GM19463 (cell line): Measurements from ENCODE around the gene PCYOX1L.

Experiments used
- ATAC-seq: cut with Tn5 transposase; IDR thresholded peaks from one replicate; pipeline ENCODE4 v1.9.1; 2021; ENCODE audit warnings: mild to moderate bottlenecking, moderate library complexity; ENCODE audit not compliant: unreplicated experiment

The PCYOX1L gene

DNA sequence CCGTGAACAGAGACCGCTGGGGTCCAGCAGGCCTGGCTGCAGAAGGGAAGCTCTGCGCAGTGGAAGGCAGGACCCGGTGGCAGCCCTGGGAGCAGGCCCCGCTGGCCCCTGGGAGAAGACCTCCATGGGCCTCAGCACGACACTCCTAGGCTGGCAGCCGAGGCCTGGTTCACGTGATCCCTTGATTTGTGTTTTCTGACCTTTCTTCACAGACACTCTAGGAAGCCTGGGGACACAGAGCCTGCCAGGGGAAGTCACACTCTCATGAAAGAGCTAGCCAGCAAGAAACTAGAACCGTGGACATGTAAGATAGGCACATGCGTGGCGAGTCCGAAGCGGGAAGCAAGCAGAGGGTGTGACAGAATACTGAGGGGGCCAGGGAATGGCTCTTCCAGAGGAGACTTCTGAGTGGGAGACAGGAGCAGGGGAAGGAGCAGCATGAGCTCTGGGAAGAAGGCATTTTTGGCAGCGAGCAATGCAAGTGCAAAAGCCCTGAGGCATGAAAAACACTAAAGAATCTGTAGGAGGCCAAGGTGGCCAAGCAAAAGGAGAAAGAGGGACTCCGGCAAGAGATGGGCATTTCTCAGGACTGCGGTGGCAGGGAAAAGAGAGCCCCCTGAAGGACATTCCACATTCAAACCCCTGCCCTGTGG is 47.8 kb downstream of the PCYOX1L start:
- ATAC-seq = no peak

GRCh38 chr5:149406203-149406978 is 48.5 kb downstream of the PCYOX1L start:
- ATAC-seq = no peak

GRCh38 chr5:149406979-149407306 is 49.1 kb downstream of the PCYOX1L start:
- no peak for ATAC-seq

DNA sequence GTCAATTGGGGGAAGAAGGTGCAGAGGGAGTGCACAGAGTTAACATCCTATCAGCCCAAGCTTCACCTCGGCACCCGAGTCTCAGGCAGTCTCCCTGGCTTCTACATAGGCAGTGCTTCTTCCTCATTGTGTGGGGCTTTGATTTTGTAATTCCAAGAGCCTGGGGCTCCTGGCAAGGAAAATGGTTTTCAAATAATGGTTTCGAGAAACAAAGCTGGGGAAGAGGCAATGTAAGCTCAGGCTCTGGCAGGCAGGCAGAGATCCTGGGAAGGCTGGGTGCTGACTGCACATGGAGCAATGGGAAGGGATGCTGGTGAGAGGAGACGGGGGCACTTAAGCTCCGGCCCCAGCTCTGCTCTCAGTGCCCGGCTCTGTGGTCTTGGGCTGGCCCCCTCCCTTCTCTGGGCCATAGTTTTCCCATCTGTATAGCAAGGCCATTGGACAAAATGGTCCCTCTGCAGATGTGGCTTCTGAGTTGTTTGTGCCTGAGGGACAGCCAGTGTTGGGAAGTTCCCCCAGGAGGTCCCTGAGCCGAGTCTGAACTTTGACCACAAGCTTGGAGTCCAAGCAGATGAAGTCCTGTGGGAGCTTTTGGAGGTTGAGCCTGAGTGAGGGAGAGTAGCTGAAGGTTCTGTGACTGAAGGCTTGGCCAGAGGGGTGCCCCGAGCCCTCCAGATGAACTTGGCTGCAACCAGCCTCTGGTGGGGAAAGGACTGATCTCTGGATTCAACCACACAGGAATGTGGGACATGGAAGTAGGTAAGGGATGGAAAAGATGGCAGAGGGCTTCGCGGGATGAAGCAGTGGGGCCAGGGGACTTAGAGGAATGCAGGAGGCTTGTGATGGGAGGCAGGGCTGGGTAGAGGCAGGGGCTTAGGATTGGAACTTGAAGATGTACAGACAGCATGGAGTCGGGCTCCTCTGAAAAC is 49.7 kb downstream of the PCYOX1L start:
- no peak for ATAC-seq

- ATAC-seq = no peak
Measured at GRCh38 chr5:149408252-149409099, 50.6 kb downstream of the PCYOX1L start.

- no peak for ATAC-seq
Measured at GRCh38 chr5:149409268-149409948, 51.6 kb downstream of the PCYOX1L start.

GRCh38 chr5:149410071-149410470 is 52.2 kb downstream of the PCYOX1L start:
- ATAC-seq = no peak

GRCh38 chr5:149410721-149411432 is 53.0 kb downstream of the PCYOX1L start:
- no peak for ATAC-seq

GRCh38 chr5:149411738-149412519 is 54.1 kb downstream of the PCYOX1L start:
- ATAC-seq = no peak

DNA sequence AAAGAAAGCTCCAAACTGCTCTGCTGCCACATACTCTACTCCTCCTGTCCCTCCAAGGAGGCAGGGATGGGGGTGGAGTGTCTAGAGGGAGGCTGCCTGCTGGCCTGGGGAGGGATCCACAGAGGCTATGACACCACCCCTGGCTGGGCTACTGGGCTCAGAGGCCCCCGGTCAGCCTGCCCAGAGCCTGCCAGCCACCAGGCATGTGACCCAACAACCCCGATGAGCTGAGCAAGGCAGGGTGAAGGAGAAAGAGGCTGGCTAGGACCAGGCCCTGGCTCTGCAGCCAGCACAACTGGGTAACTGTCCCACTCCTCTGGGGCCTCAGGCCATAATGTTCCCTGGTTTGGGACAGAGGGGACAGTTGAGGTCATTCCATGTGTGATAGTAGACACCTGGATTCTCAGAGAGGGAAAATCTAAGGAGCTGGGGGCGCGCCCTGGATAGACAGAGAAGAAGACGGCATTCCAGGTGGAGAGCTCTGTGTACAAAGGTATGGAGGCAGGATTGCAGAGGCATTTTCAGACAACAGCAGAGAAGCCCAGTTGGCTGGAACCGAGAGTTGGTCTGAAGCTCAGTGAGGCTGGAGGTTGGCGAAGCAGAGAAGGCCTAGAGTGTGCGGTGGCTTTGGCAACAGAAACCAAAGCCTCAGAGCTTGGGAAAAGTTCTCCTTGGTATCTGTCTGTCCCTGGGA is 55.1 kb downstream of the PCYOX1L start:
- no peak for ATAC-seq

DNA sequence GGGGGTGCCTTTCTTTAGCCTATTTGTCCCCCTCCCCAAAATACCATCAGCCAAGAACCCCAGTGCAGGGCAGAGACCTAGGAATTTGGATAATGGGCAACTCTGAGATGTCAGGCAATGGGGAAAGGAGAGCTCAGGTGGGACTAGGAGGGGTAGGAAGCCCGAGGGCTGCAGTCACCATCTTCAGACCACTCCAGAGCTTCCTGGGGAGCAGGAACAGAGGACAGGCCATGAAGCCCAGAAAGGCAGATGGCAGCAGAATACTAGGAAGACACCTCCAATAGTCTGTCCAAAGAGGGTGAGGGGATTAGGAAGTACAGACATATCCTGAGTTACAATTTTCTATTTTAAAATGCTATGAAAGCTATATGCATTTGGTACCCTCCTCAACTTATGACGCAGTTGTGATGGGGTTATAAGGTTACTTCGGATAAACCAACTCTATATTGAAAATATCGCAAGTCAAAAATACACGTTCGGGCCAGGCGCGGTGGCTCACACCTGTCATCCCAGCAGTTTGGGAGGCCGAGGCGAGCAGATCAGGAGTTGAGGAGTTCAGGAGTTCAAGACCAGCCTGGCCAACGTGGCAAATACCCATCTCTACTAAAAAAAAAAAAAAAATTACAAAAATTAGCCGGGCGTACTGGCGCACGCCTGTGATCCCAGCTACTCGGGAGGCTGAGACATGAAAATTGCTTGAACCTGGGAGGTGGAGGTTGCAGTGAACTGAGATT is 55.8 kb downstream of the PCYOX1L start:
- no peak for ATAC-seq

- no peak for ATAC-seq
Measured at GRCh38 chr5:149414405-149415065, 56.7 kb downstream of the PCYOX1L start.

GRCh38 chr5:149415066-149415967 is 57.5 kb downstream of the PCYOX1L start:
- ATAC-seq = no peak

GRCh38 chr5:149416987-149417710 is 59.3 kb downstream of the PCYOX1L start:
- ATAC-seq = no peak

DNA sequence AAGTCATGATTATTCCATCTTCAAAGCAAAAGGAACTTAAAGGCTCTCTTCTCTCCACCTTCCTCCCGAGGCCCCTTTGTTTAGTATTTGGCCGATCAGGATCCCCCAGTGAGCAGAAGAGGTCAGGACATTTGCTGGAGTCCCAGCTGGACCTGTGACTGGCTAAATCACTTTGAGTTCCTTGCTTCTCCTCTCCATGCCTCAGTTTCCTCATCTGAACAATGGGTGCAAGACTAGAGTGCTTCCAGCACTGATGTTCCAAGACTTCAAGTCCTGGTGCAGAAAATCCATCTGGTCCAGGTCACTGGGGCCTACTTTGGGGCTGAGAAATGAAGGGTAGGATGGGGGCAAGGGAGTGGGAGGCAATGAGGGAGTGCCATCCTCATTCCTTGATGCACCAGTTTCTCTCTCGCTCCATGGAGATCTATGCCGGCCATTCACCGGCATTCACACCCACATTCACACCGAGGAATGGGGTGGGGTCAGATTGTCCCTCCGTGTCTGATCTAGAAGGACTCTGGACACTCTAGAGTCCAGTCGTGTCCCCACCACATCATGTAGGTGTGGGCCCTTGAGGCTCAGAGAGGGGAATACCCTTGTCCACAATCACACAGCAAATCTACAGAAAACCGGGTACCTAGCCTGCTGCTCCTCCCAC is 60.0 kb downstream of the PCYOX1L start:
- ATAC-seq = no peak
